CD14-positive monocyte (primary cell): ENCODE results near the gene SDE2. TPM values are rescaled to one million over a fixed set of nuclear protein-coding genes. Genes with fewer than 3 reads are reported as not detected.

Source experiments
- DNase-seq, 3 donors: peaks; one replicate each; pipeline ENCODE4 v3.0.0-alpha.2; 2011 to 2022
- H2AFZ ChIP-seq: 2 replicates; pipeline ENCODE4 v1.6.0; 2012; ENCODE audit warnings: mild to moderate bottlenecking, low read depth, low read length, inconsistent platforms; ENCODE audit not compliant: insufficient read depth, poor library complexity, severe bottlenecking
- H3K27ac ChIP-seq, 2 donors: 1 replicate in 1 of 2; 2 replicates in 1 of 2; pipeline ENCODE4 v1.5.1; 2012 to 2013; ENCODE audit warnings: low read length in 2 of 2, control low read depth in 1 of 2, inconsistent platforms in 1 of 2, low read depth in 1 of 2, mild to moderate bottlenecking in 1 of 2
- H3K27me3 ChIP-seq, 2 donors: one replicate each; pipeline versions ENCODE4 v1.6.0 to v1.6.1; 2011 to 2013; ENCODE audit warnings: low read length in 2 of 2; ENCODE audit not compliant: control insufficient read depth in 2 of 2, insufficient read depth in 2 of 2
- H3K36me3 ChIP-seq, 2 donors: replicated peaks in 1 of 2; 1 replicate in 1 of 2; 2 replicates in 1 of 2; pipeline versions ENCODE4 v1.5.1 to v1.6.1; 2012 to 2013; ENCODE audit warnings: low read length in 2 of 2, control low read depth in 1 of 2, inconsistent platforms in 1 of 2, mild to moderate bottlenecking in 1 of 2; ENCODE audit not compliant: insufficient read depth in 2 of 2, control insufficient read depth in 1 of 2
- H3K4me1 ChIP-seq, 2 donors: 1 replicate in 1 of 2; 2 replicates in 1 of 2; pipeline versions ENCODE4 v1.5.1 to v1.6.1; 2012 to 2013; ENCODE audit warnings: low read length in 2 of 2, control low read depth in 1 of 2, inconsistent platforms in 1 of 2, mild to moderate bottlenecking in 1 of 2, moderate library complexity in 1 of 2; ENCODE audit not compliant: insufficient read depth in 2 of 2, control insufficient read depth in 1 of 2
- H3K4me2 ChIP-seq: replicated peaks from 2 replicates; pipeline ENCODE3; 2012; ENCODE audit warnings: low read length, moderate library complexity, mild to moderate bottlenecking; ENCODE audit not compliant: poor library complexity, severe bottlenecking; ENCODE audit errors: extremely low read depth
- H3K4me3 ChIP-seq, 3 experiments: fragments of 200-600 bp in 1 of 3; sonication (generic) in 1 of 3; replicated peaks in 1 of 3; 1 replicate in 2 of 3; 2 replicates in 1 of 3; pipeline ENCODE4 v1.5.1; 2011 to 2013; ENCODE audit warnings: low read length in 3 of 3, mild to moderate bottlenecking in 3 of 3, control low read depth in 2 of 3, low read depth in 2 of 3, inconsistent platforms in 1 of 3, moderate library complexity in 1 of 3
- H3K79me2 ChIP-seq: 2 replicates; pipeline ENCODE4 v1.6.0; 2012; ENCODE audit warnings: mild to moderate bottlenecking, control low read depth, inconsistent platforms, low read length, moderate library complexity; ENCODE audit not compliant: insufficient read depth
- H3K9ac ChIP-seq: 2 replicates; pipeline ENCODE4 v1.6.0; 2017; ENCODE audit warnings: low read length, mild to moderate bottlenecking; ENCODE audit not compliant: insufficient read depth, poor library complexity, severe bottlenecking
- H3K9me3 ChIP-seq, 2 donors: replicated peaks in 1 of 2; 1 replicate in 1 of 2; 2 replicates in 1 of 2; pipeline versions ENCODE4 v1.5.1 to v1.6.1; 2012 to 2013; ENCODE audit warnings: low read length in 2 of 2, control low read depth in 1 of 2; ENCODE audit not compliant: control insufficient read depth in 1 of 2, insufficient read depth in 1 of 2
- H4K20me1 ChIP-seq: 2 replicates; pipeline ENCODE4 v1.6.0; 2012; ENCODE audit warnings: mild to moderate bottlenecking, low read length, control low read depth, moderate library complexity; ENCODE audit not compliant: insufficient read depth
- H3K27ac Mint-ChIP-seq, 7 donors: one replicate each; pipeline ENCODE4 v1.8.0; 2020; ENCODE audit warnings: mild to moderate bottlenecking in 7 of 7, mixed read lengths in 7 of 7, moderate library complexity in 6 of 7, inconsistent platforms in 2 of 7
- H3K27me3 Mint-ChIP-seq, 3 donors: one replicate each; pipeline ENCODE4 v1.8.0; 2021 to 2022; ENCODE audit warnings: low read depth in 3 of 3, mild to moderate bottlenecking in 3 of 3, mixed read lengths in 3 of 3, moderate library complexity in 3 of 3, inconsistent platforms in 1 of 3
- H3K36me3 Mint-ChIP-seq, 2 donors: one replicate each; pipeline ENCODE4 v1.8.0; 2020; ENCODE audit warnings: mixed read lengths in 2 of 2, inconsistent platforms in 1 of 2, mild to moderate bottlenecking in 1 of 2
- H3K4me1 Mint-ChIP-seq: one replicate; pipeline ENCODE4 v1.8.0; 2020; ENCODE audit warnings: mild to moderate bottlenecking, mixed read lengths
- H3K4me3 Mint-ChIP-seq, 2 donors: one replicate each; pipeline ENCODE4 v1.8.0; 2020; ENCODE audit warnings: mild to moderate bottlenecking in 2 of 2, mixed read lengths in 2 of 2, moderate library complexity in 1 of 2
- H3K9me3 Mint-ChIP-seq, 7 donors: one replicate each; pipeline ENCODE4 v1.8.0; 2020 to 2022; ENCODE audit warnings: mixed read lengths in 7 of 7, mild to moderate bottlenecking in 6 of 7, moderate library complexity in 6 of 7, inconsistent platforms in 2 of 7
- CTCF ChIP-seq: fragments of 200-600 bp; IDR thresholded peaks from one replicate; pipeline ENCODE4 v1.8.0; 2022; ENCODE audit warnings: antibody characterized with exemption, mild to moderate bottlenecking
- WGBS: methylation state at CpG from one replicate; pipeline ENCODE4 v1.1.5; 2013; ENCODE audit warnings: missing lambda C conversion rate; ENCODE audit not compliant: insufficient coverage; 5-methylcytosine and 5-hydroxymethylcytosine counted together
- intact Hi-C, 2 donors: fragments of 100-400 bp; cut with micrococcal nuclease; formaldehyde crosslinking; loops; one replicate each; pipeline versions ENCODE4 v1.15.0 to v1.15.1; 2023
- polyA plus RNA-seq, 3 donors: library from polyadenylated mRNA; depleted of rRNA in 1 of 3; unstranded in 2 of 3; stranded (reverse) in 1 of 3; fragments of 300-500 nt in 2 of 3; fragments of >200 nt in 1 of 3; fragmentation: Illumina TruSeq in 2 of 3; gene quantifications; 1 replicate in 2 of 3; 2 replicates in 1 of 3; pipeline ENCODE4 v1.2.3, GENCODE V29; 2012 to 2021

Gene SDE2
- polyA plus RNA-seq, 3 donors: 6.8 to 18.0 (median 8.4) TPM

- H3K4me2 ChIP-seq: no peak overlapping the region
- intact Hi-C loops: loop anchor here (5.0 kb wide), 1 partner anchor 35 kb away; the partner anchor contains the start of gene H3-3A (in 2 of the 2)
- no peak overlapping the region for H3K9ac ChIP-seq
- H3K4me1 ChIP-seq: peaks cover 41 to 47% of the 10 kb centered on the region in 2 donors
- H3K4me1 Mint-ChIP-seq: peaks cover 45% of the 10 kb centered on the region
- H3K27ac ChIP-seq: no peak overlapping the region
- H3K4me3 Mint-ChIP-seq: no peak overlapping the region
- no peak overlapping the region for H2AFZ ChIP-seq
- peaks cover 0 to 2% of the 10 kb centered on the region in 2 donors for H3K36me3 Mint-ChIP-seq
- H3K9me3 ChIP-seq: no peaks in the 10 kb centered on the region
- H3K36me3 ChIP-seq: no peaks in the 10 kb centered on the region
- peaks cover 0 to 2% (median 0%) of the 10 kb centered on the region in 7 donors for H3K9me3 Mint-ChIP-seq
- no peaks in the 10 kb centered on the region for H4K20me1 ChIP-seq
- no peak overlapping the region for H3K4me3 ChIP-seq
- no peaks in the 10 kb centered on the region for H3K27me3 ChIP-seq
- no CpG with 5 or more reads among the region's 2 CpGs for WGBS
- H3K27me3 Mint-ChIP-seq: peaks cover 0 to 2% (median 1%) of the 10 kb centered on the region in 3 donors
- no peak for DNase-seq
- no peak for TF ChIP-seq CTCF
- H3K27ac Mint-ChIP-seq: peak overlapping the region in 2 of 7 donors; percentile 18 to 63
- no peaks in the 10 kb centered on the region for H3K79me2 ChIP-seq
These were observed 27.7 kb upstream of the SDE2 start for GRCh38 chr1:226026833-226027232.

GRCh38 chr1:226023735-226024134 is 24.6 kb upstream of the SDE2 start:
- Mint-ChIP-seq H3K4me1 (peaks cover 17% of the 10 kb centered on the region), H3K9me3 (no peaks in the 10 kb centered on the region), H3K27me3 (peaks cover 0 to 2% (median 1%) of the 10 kb centered on the region in 3 donors), H3K36me3 (no peaks in the 10 kb centered on the region), H3K27ac (no peak overlapping the region), H3K4me3 (no peak overlapping the region)
- no peak overlapping the region for H3K27ac ChIP-seq
- H2AFZ ChIP-seq: no peak overlapping the region
- 100% methylated on average over 1 of the region's 5 CpGs for WGBS
- no peak overlapping the region for H3K9ac ChIP-seq
- H3K9me3 ChIP-seq: no peaks in the 10 kb centered on the region
- no peaks in the 10 kb centered on the region for H3K27me3 ChIP-seq
- DNase-seq: no peak
- H3K79me2 ChIP-seq: no peaks in the 10 kb centered on the region
- H3K4me2 ChIP-seq: no peak overlapping the region
- H3K36me3 ChIP-seq: no peaks in the 10 kb centered on the region
- no peak for TF ChIP-seq CTCF
- no peak overlapping the region for H3K4me3 ChIP-seq
- peaks cover 16% of the 10 kb centered on the region in 2 donors for H3K4me1 ChIP-seq
- intact Hi-C loops: no loop called here
- H4K20me1 ChIP-seq: no peaks in the 10 kb centered on the region
